ENCODE measurements around the gene RAB28. TPM values are rescaled to one million over a fixed set of nuclear protein-coding genes. Genes with fewer than 3 reads are reported as not detected.

Gene RAB28
- total RNA-seq, 1 donor from 2014 or later = 11.9 TPM

GRCh38 chr4:13496605-13497004, 12.5 kb upstream of the RAB28 start:
- Mint-ChIP-seq H3K36me3 (ENCODE audit: low read depth, unreplicated experiment) (no peaks in the 10 kb centered on the region), H3K27me3 (ENCODE audit: low read depth, unreplicated experiment) (no peaks in the 10 kb centered on the region), H3K9me3 (ENCODE audit: unreplicated experiment) (no peaks in the 10 kb centered on the region), H3K4me1 (ENCODE audit: low read depth, unreplicated experiment) (no peaks in the 10 kb centered on the region), H3K27ac (ENCODE audit: unreplicated experiment) (no peak overlapping the region), H3K4me3 (ENCODE audit: unreplicated experiment) (no peak overlapping the region)
- no peaks in the 10 kb centered on the region for H3K4me1 ChIP-seq (ENCODE audit: insufficient read depth, low read length)
- TF ChIP-seq, protein P1, sequence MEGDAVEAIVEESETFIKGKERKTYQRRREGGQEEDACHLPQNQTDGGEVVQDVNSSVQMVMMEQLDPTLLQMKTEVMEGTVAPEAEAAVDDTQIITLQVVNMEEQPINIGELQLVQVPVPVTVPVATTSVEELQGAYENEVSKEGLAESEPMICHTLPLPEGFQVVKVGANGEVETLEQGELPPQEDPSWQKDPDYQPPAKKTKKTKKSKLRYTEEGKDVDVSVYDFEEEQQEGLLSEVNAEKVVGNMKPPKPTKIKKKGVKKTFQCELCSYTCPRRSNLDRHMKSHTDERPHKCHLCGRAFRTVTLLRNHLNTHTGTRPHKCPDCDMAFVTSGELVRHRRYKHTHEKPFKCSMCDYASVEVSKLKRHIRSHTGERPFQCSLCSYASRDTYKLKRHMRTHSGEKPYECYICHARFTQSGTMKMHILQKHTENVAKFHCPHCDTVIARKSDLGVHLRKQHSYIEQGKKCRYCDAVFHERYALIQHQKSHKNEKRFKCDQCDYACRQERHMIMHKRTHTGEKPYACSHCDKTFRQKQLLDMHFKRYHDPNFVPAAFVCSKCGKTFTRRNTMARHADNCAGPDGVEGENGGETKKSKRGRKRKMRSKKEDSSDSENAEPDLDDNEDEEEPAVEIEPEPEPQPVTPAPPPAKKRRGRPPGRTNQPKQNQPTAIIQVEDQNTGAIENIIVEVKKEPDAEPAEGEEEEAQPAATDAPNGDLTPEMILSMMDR (IDR thresholded peaks at IDR 0.05; ENCODE audit: insufficient read depth, low read depth, low read length) = no peak
- no peak for TF ChIP-seq EZH2 (IDR thresholded peaks at IDR 0.05; ENCODE audit: insufficient read depth, low read length)
- H3K79me2 ChIP-seq (ENCODE audit: insufficient read depth, low read length) = no peaks in the 10 kb centered on the region
- no peak overlapping the region for H3K4me3 ChIP-seq (ENCODE audit: insufficient read depth, low read depth, low read length)
- no peaks in the 10 kb centered on the region for H3K36me3 ChIP-seq (ENCODE audit: insufficient read depth, low read length)
- H3K9me3 ChIP-seq (ENCODE audit: insufficient read depth, low read depth, low read length) = no peaks in the 10 kb centered on the region
- H3K9ac ChIP-seq (ENCODE audit: low read length) = no peak overlapping the region
- H3K4me2 ChIP-seq (ENCODE audit: low read length) = no peak overlapping the region
- H3K27ac ChIP-seq (ENCODE audit: low read depth, low read length) = no peak overlapping the region
- H4K20me1 ChIP-seq (ENCODE audit: insufficient read depth, low read length) = no peaks in the 10 kb centered on the region
- DNase-seq (ENCODE audit: low read depth) (no peak), FAIRE-seq (no peak)
- H3K27me3 ChIP-seq (ENCODE audit: insufficient read depth, low read length) = peaks cover 4% of the 10 kb centered on the region
- no peak overlapping the region for H2AFZ ChIP-seq (ENCODE audit: low read depth, low read length)

DNA sequence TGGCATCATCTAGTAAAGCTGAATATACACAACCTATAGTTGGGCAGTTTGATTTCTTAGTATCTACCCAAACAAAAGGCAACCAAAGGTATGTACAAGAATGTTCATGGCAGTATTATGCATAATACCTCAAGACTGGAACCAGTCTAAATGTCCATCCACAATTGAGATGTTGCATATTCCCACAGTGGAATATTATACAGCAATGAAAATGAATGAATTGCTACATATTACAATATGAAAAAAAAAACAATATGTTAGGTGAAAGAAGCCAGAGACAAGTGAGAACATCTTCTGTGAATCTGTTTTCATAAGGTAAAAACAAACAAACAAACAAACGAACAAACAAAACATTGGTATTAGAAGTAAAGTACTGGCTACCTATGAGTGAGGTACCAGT, 11.6 kb upstream of the RAB28 start:
- DNase-seq (ENCODE audit: low read depth) = no peak
- Mint-ChIP-seq H3K4me3 (ENCODE audit: unreplicated experiment) (no peak overlapping the region), H3K4me1 (ENCODE audit: low read depth, unreplicated experiment) (peaks cover 7% of the 10 kb centered on the region), H3K27me3 (ENCODE audit: low read depth, unreplicated experiment) (no peaks in the 10 kb centered on the region), H3K9me3 (ENCODE audit: unreplicated experiment) (no peaks in the 10 kb centered on the region), H3K36me3 (ENCODE audit: low read depth, unreplicated experiment) (no peaks in the 10 kb centered on the region), H3K27ac (ENCODE audit: unreplicated experiment) (no peak overlapping the region)
- no peak overlapping the region for H3K27ac ChIP-seq (ENCODE audit: low read depth, low read length)
- H3K27me3 ChIP-seq (ENCODE audit: insufficient read depth, low read length) = peaks cover 3% of the 10 kb centered on the region
- H3K9ac ChIP-seq (ENCODE audit: low read length) = no peak overlapping the region
- no peak overlapping the region for H3K4me2 ChIP-seq (ENCODE audit: low read length)
- FAIRE-seq = no peak
- TF ChIP-seq, protein P1 (IDR thresholded peaks at IDR 0.05; ENCODE audit: insufficient read depth, low read depth, low read length) = no peak
- no peak for TF ChIP-seq EZH2 (IDR thresholded peaks at IDR 0.05; ENCODE audit: insufficient read depth, low read length)
- H2AFZ ChIP-seq (ENCODE audit: low read depth, low read length) = no peak overlapping the region
- no peak overlapping the region for H3K4me3 ChIP-seq (ENCODE audit: insufficient read depth, low read depth, low read length)
- no peaks in the 10 kb centered on the region for H3K79me2 ChIP-seq (ENCODE audit: insufficient read depth, low read length)
- no peaks in the 10 kb centered on the region for H3K9me3 ChIP-seq (ENCODE audit: insufficient read depth, low read depth, low read length)
- H3K4me1 ChIP-seq (ENCODE audit: insufficient read depth, low read length) = no peaks in the 10 kb centered on the region
- no peaks in the 10 kb centered on the region for H3K36me3 ChIP-seq (ENCODE audit: insufficient read depth, low read length)
- H4K20me1 ChIP-seq (ENCODE audit: insufficient read depth, low read length) = no peaks in the 10 kb centered on the region

- TF ChIP-seq EZH2 (IDR thresholded peaks at IDR 0.05; ENCODE audit: insufficient read depth, low read length) = no peak
- TF ChIP-seq, protein P1 (IDR thresholded peaks at IDR 0.05; ENCODE audit: insufficient read depth, low read depth, low read length) = no peak
- no peak for DNase-seq (ENCODE audit: low read depth)
- FAIRE-seq = no peak
- H3K4me3 Mint-ChIP-seq (ENCODE audit: unreplicated experiment) = no peak overlapping the region
- no peaks in the 10 kb centered on the region for H3K79me2 ChIP-seq (ENCODE audit: insufficient read depth, low read length)
- peaks cover 3% of the 10 kb centered on the region for H3K27me3 ChIP-seq (ENCODE audit: insufficient read depth, low read length)
- no peak overlapping the region for H2AFZ ChIP-seq (ENCODE audit: low read depth, low read length)
- no peak overlapping the region for H3K9ac ChIP-seq (ENCODE audit: low read length)
- H3K36me3 Mint-ChIP-seq (ENCODE audit: low read depth, unreplicated experiment) = no peaks in the 10 kb centered on the region
- peaks cover 9% of the 10 kb centered on the region for H3K4me1 Mint-ChIP-seq (ENCODE audit: low read depth, unreplicated experiment)
- no peaks in the 10 kb centered on the region for H3K9me3 Mint-ChIP-seq (ENCODE audit: unreplicated experiment)
- no peaks in the 10 kb centered on the region for H3K4me1 ChIP-seq (ENCODE audit: insufficient read depth, low read length)
- H3K27me3 Mint-ChIP-seq (ENCODE audit: low read depth, unreplicated experiment) = no peaks in the 10 kb centered on the region
- H3K36me3 ChIP-seq (ENCODE audit: insufficient read depth, low read length) = no peaks in the 10 kb centered on the region
- H3K9me3 ChIP-seq (ENCODE audit: insufficient read depth, low read depth, low read length) = no peaks in the 10 kb centered on the region
- no peak overlapping the region for H3K4me2 ChIP-seq (ENCODE audit: low read length)
- H3K4me3 ChIP-seq (ENCODE audit: insufficient read depth, low read depth, low read length) = no peak overlapping the region
- no peak overlapping the region for H3K27ac Mint-ChIP-seq (ENCODE audit: unreplicated experiment)
- no peak overlapping the region for H3K27ac ChIP-seq (ENCODE audit: low read depth, low read length)
- H4K20me1 ChIP-seq (ENCODE audit: insufficient read depth, low read length) = no peaks in the 10 kb centered on the region
Measured at GRCh38 chr4:13493793-13494192, 9.7 kb upstream of the RAB28 start.
